KMS-11 (cell line): ENCODE results near the gene AGRP.
"Not testable (repeated sequence)": the region's sequence is repeated elsewhere in the genome, so short reads cannot be mapped to it uniquely, and the experiment has no call there.

ENCODE experiments used
- H2AFZ ChIP-seq: fragments of 200-600 bp; sonication (generic); 2 replicates; pipeline ENCODE4 v1.6.1; 2016; ENCODE audit warnings: antibody characterized with exemption, mixed run types, low read depth
- H3K27ac ChIP-seq: fragments of 200-600 bp; sonication (generic); 2 replicates; pipeline ENCODE4 v1.6.1; 2016; ENCODE audit warnings: mild to moderate bottlenecking, mixed run types
- H3K27me3 ChIP-seq: fragments of 200-600 bp; sonication (generic); 2 replicates; pipeline ENCODE4 v1.6.1; 2017; ENCODE audit warnings: mild to moderate bottlenecking, low read depth, mixed run types, moderate library complexity; ENCODE audit not compliant: insufficient read depth
- H3K36me3 ChIP-seq: fragments of 200-600 bp; sonication (generic); 2 replicates; pipeline ENCODE4 v1.6.1; 2017; ENCODE audit warnings: mild to moderate bottlenecking, mixed run types; ENCODE audit not compliant: insufficient read depth
- H3K4me1 ChIP-seq: fragments of 200-600 bp; sonication (generic); 2 replicates; pipeline ENCODE4 v1.6.1; 2016; ENCODE audit warnings: mild to moderate bottlenecking, low read depth, mixed run types; ENCODE audit not compliant: poor library complexity, severe bottlenecking
- H3K4me2 ChIP-seq: fragments of 200-600 bp; sonication (generic); 2 replicates; pipeline ENCODE4 v1.7.0; 2016; ENCODE audit warnings: mild to moderate bottlenecking, mixed run types
- H3K4me3 ChIP-seq: fragments of 200-600 bp; sonication (generic); IDR thresholded peaks from 2 replicates; pipeline ENCODE4 v1.6.1; 2017; ENCODE audit warnings: low read depth, low read length, mixed read lengths; ENCODE audit not compliant: insufficient read depth
- H3K79me2 ChIP-seq: fragments of 200-600 bp; sonication (generic); 2 replicates; pipeline ENCODE4 v1.6.1; 2016; ENCODE audit warnings: low read depth, mixed run types; ENCODE audit not compliant: insufficient read depth
- H3K9ac ChIP-seq: fragments of 200-600 bp; sonication (generic); 2 replicates; pipeline ENCODE4 v1.6.1; 2016; ENCODE audit warnings: mild to moderate bottlenecking, mixed run types
- H4K20me1 ChIP-seq: fragments of 200-600 bp; sonication (generic); 2 replicates; pipeline ENCODE4 v1.6.1; 2016; ENCODE audit warnings: mild to moderate bottlenecking, mixed run types; ENCODE audit not compliant: insufficient read depth
- TF ChIP-seq, protein P1 (sequence below): fragments of 200-600 bp; sonication (generic); conservative IDR thresholded peaks from 2 replicates; pipeline ENCODE4 v1.6.1; 2017; ENCODE audit warnings: low read depth, mild to moderate bottlenecking, antibody characterized with exemption, low read length, moderate library complexity, mixed read lengths

AGRP gene

DNA sequence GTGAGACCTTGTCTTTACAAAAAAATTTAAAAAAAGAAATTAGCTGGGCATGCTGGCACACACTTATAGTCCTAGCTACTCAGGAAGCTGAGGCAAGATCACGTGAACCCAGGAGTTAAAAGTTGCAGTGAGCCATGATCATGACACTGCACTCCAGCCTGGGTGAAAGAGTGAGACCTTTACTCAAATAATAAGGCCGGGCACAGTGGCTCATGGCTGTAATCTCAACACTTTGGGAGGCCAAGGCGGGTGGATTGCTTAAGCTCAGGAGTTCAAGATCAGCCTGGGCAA lies 33.8 kb upstream of the AGRP start:
- Histone ChIP-seq H3K27me3 (no peaks in the 10 kb centered on the region), H3K27ac (no peak overlapping the region), H2AFZ (no peak overlapping the region), H3K4me1 (peaks cover 15% of the 10 kb centered on the region), H3K79me2 (no peaks in the 10 kb centered on the region), H4K20me1 (no peaks in the 10 kb centered on the region), H3K36me3 (no peaks in the 10 kb centered on the region), H3K9ac (no peak overlapping the region), H3K4me2 (no peak overlapping the region), H3K4me3 (no peak overlapping the region)
- TF ChIP-seq, protein P1, sequence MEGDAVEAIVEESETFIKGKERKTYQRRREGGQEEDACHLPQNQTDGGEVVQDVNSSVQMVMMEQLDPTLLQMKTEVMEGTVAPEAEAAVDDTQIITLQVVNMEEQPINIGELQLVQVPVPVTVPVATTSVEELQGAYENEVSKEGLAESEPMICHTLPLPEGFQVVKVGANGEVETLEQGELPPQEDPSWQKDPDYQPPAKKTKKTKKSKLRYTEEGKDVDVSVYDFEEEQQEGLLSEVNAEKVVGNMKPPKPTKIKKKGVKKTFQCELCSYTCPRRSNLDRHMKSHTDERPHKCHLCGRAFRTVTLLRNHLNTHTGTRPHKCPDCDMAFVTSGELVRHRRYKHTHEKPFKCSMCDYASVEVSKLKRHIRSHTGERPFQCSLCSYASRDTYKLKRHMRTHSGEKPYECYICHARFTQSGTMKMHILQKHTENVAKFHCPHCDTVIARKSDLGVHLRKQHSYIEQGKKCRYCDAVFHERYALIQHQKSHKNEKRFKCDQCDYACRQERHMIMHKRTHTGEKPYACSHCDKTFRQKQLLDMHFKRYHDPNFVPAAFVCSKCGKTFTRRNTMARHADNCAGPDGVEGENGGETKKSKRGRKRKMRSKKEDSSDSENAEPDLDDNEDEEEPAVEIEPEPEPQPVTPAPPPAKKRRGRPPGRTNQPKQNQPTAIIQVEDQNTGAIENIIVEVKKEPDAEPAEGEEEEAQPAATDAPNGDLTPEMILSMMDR, result no peak

DNA sequence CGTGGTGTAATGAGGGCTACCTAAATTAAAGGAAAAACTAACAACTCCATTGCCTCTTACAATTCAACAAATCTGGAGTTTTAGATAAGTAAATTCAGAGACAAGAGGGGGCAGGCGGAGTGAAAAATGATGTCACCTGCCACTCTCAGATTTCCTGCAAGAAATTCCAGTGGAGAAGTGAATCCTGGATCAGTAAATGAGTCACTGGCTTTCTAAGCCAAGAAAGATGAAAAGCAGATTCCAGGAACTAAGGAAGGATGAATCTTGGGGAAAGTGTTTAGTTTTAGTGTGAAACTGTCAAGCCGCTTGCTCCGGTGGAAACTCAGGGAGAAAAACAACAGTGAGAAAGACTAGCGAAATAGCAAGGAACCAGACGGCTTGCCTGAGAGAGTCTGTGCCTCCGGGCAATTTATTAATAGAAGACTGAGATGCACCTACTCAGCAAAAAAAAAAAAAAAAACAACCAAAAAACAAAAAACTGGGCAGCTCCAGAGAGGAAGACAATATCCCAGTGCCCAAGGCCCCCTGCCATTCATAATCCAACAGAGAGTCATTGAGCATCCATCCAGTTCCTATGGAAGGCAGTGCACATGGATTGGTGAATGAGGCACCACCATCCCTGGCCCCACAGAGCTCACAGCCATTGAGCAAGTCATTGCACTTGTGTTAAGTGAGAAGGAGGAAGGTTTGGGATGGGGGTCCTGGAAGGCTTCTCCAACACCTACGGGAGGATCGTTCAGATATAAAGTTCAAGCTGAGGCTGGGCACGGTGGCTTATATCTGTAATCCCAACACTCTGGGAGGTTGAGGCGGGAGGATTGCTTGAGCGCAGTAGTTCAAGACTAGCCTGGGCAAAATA lies 33.2 kb upstream of the AGRP start:
- no peak overlapping the region for H3K27ac ChIP-seq
- no peak overlapping the region for H3K4me2 ChIP-seq
- H2AFZ ChIP-seq, result no peak overlapping the region
- H3K79me2 ChIP-seq, result no peaks in the 10 kb centered on the region
- H4K20me1 ChIP-seq, result no peaks in the 10 kb centered on the region
- H3K9ac ChIP-seq, result no peak overlapping the region
- peaks cover 15% of the 10 kb centered on the region for H3K4me1 ChIP-seq
- no peaks in the 10 kb centered on the region for H3K36me3 ChIP-seq
- H3K27me3 ChIP-seq, result no peaks in the 10 kb centered on the region
- H3K4me3 ChIP-seq, result no peak overlapping the region
- TF ChIP-seq, protein P1, result no peak

DNA sequence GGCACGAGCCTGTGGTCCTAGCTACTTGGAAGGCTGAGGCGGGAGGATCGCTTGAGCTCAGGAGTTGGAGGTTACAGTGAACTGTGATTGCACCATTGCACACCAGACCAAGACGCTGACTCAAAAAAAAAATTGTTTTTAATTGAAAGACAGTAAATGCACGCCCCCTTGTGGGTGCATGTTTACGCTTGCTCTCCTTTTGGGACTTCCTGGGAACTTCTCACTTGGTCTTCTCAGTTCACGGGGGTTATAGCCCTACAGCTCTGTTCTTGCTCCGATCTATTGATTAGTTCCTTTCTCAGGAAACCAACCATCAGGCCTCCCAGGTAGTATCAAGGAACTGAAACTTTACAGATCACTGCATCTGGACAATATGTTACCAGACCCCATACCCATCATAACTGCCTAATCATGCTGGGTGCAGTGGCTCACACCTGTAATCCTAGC lies 31.1 kb upstream of the AGRP start:
- H2AFZ ChIP-seq, result peak overlapping the region; percentile 86
- H3K4me1 ChIP-seq, result peaks cover 11% of the 10 kb centered on the region

DNA sequence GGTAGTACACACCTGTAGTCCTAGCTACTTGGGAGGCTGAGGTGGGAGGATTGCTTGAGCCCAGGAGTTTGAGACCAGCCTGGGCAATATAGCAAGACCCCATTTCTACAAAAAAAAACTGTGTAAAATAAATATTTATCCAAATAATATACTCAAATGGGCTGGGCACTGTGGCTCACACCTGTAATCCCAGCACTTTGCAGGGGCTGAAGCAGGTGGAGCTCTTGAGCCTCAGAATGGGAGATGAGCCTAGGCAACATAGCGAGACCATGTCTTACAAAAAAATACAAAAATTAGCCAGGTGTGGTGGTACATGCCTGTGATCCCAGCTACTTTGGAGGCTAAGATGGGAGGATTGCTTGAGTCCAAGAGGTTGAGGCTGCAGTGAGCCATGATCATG lies 30.5 kb upstream of the AGRP start:
- Histone ChIP-seq H3K4me2 (peak overlapping the region; percentile 16; the same call in 1 of the 2 replicates), H3K27ac (peak overlapping the region; percentile 42; the same call in 1 of the 2 replicates), H3K4me1 (peaks cover 11% of the 10 kb centered on the region), H2AFZ (peak overlapping the region; percentile 86; the same call in 1 of the 2 replicates)
- H3K36me3 ChIP-seq, H4K20me1 ChIP-seq, H3K9ac ChIP-seq, H3K79me2 ChIP-seq, H3K27me3 ChIP-seq, H3K4me3 ChIP-seq: not testable (repeated sequence)

More for the DNA sequence above, 31.1 kb upstream of the AGRP start:
- Histone ChIP-seq H3K4me3 (no peak overlapping the region), H4K20me1 (no peaks in the 10 kb centered on the region), H3K27me3 (no peaks in the 10 kb centered on the region), H3K9ac (no peak overlapping the region; the same call in 1 of the 2 replicates), H3K27ac (peak overlapping the region; percentile 42), H3K36me3 (no peaks in the 10 kb centered on the region), H3K4me2 (peak overlapping the region; percentile 26; the same call in 1 of the 2 replicates), H3K79me2 (no peaks in the 10 kb centered on the region)
- TF ChIP-seq, protein P1, result peak; percentile 71

DNA sequence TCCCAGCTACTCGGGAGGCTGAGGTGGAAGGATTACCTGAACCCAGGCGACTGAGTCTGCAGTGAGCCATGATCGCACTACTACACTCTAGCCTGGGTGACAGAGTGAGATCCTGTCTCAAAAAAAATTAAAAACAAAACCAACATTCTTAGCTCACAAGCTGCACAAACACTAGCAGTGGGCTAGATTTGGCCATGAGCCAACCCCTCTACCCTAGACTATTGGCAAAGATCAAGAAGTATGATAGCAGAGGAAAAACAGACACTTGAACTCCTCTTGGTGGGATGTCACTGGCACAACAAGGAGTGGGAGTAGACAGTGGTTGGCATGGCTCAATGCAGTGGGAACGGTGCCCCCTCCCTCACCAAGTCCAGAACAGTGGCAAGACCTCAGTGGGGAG lies 25.7 kb upstream of the AGRP start:
- Histone ChIP-seq H3K9ac (no peak overlapping the region), H3K79me2 (no peaks in the 10 kb centered on the region), H3K27me3 (no peaks in the 10 kb centered on the region), H3K4me2 (no peak overlapping the region), H3K4me1 (peaks cover 3% of the 10 kb centered on the region), H2AFZ (no peak overlapping the region), H3K36me3 (no peaks in the 10 kb centered on the region), H3K27ac (no peak overlapping the region), H3K4me3 (no peak overlapping the region), H4K20me1 (no peaks in the 10 kb centered on the region)
- TF ChIP-seq, protein P1, result no peak
